GM12873 (cell line): ENCODE data around the gene GNAI2.

ENCODE experiments used
- CTCF ChIP-seq: IDR thresholded peaks from 2 replicates; pipeline ENCODE4 v1.5.1; 2012; ENCODE audit warnings: low read depth, mild to moderate bottlenecking, moderate library complexity, low read length, control low read depth; ENCODE audit not compliant: insufficient read depth; ENCODE audit errors: missing control alignments

The GNAI2 gene

GRCh38 chr3:50207359-50208042, 28.5 kb upstream of the GNAI2 start:
- TF ChIP-seq CTCF, result no peak

GRCh38 chr3:50208677-50209344, 27.2 kb upstream of the GNAI2 start:
- TF ChIP-seq CTCF, result no peak

- no peak for TF ChIP-seq CTCF
Observed at GRCh38 chr3:50210176-50210509, 25.9 kb upstream of the GNAI2 start.

GRCh38 chr3:50210510-50211367, 25.3 kb upstream of the GNAI2 start:
- no peak for TF ChIP-seq CTCF

DNA sequence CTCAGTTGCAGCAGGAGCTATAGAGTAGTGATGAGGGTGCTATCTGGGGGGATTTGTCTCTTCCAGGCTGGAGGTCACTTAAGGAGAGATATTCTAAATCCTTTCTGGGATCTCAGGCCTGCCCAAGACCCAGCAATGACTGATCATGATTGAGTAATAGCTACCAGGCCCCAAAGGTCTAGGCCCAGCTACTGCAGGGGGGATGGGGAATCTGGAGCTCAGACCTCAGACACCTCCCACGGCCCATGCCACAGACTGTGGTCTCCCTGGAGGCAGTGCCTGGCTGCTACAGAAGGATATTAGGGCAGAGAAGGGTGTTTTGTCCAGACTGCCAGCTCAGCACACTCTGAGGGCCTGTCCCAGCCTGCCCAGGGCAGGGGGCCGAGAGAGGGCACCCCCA, 24.1 kb upstream of the GNAI2 start:
- no peak for TF ChIP-seq CTCF

DNA sequence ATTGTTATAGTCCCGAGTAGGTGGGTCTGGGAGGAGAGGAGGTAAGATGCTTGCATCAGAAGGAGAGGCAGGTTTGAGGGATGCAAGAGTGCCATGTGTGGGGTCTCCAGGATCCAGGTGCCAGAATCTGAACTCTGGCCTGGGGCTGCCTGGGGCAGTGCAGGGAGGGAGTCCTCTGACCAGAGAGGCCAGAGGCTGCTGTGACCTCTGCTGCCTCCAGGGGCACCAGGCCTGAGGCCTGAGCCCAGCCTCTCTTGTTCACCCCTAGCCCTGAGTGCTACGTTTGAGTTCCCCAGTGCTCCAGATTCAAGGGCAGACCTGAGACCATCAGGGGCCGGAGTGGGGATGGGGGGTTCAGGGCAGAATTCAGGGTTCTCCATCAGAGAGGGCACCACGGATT, 23.5 kb upstream of the GNAI2 start:
- TF ChIP-seq CTCF, result peak; percentile 45

DNA sequence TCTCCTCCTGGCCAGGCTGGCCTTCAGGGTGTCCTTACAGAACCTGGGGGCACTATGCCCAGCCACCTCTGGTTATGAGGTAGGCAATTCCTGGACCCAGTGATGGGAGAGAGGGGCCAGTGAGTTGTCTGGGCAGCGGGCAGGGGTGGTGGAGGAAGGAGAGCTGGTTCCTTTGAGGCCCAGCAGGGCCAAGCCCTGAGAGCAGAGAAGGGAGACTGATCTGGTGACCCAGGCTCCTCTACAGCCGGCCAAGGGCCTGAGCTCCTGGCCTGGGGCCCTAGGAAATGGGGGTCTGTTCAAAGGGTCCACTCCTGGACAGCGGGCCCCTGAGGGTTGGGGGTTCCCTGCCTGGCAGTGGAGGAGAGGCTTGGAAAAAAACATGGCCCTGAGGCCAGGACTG, 23.0 kb upstream of the GNAI2 start:
- TF ChIP-seq CTCF, result no peak
